GM21825 (cell line): Measurements from ENCODE around the gene RNU6-1.

Experiments used
- ATAC-seq: cut with Tn5 transposase; IDR thresholded peaks from one replicate; pipeline ENCODE4 v1.9.1; 2021; ENCODE audit warnings: mild to moderate bottlenecking, moderate library complexity; ENCODE audit not compliant: unreplicated experiment

RNU6-1 gene

DNA sequence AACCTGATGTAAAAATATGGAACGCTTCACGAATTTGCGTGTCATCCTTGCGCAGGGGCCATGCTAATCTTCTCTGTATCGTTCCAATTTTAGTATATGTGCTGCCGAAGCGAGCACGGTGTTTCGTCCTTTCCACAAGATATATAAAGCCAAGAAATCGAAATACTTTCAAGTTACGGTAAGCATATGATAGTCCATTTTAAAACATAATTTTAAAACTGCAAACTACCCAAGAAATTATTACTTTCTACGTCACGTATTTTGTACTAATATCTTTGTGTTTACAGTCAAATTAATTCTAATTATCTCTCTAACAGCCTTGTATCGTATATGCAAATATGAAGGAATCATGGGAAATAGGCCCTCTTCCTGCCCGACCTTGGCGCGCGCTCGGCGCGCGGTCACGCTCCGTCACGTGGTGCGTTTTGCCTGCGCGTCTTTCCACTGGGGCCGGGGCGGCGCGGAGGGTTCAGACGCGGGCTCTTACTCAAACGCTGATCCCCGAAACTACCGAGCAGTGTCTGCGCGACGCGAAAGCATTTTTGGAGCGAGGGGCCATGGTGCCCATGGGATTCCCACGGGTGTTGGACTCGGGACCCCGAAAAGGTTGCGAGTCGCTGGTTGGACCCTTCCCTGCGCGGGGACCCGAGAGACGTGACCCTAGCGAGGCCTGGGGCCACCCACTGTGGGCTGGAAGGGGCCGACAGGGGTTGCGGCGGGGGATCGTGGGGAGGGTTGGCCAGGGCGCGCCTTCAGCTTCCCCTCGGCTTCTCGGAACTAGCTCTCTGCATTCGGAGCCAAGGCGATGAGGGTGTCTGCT is at the start of gene RNU6-1:
Gene RNU6-1, minus strand, starts transcription at position 117 of the 820 bp plus-strand sequence.
- ATAC-seq = peak; percentile 72

DNA sequence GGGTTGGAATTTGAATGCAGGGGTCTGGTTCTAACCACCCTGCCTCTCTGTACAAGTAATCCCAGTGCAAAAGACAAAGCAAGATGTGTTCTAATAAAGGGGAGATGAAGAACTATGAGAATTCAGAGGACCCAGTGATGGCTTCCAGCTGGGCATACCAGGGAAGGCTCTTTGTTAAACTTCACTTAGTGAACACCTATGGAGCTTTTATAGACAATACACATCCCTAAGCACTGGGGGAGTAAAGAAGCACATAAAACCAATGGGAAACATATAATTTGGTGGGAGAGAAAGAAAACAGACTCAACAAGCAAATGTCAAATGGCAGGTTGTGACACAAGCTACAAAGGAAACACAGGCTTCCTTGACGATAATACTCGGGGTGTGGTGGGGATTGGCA is 47.9 kb upstream of the RNU6-1 start:
- no peak for ATAC-seq

DNA sequence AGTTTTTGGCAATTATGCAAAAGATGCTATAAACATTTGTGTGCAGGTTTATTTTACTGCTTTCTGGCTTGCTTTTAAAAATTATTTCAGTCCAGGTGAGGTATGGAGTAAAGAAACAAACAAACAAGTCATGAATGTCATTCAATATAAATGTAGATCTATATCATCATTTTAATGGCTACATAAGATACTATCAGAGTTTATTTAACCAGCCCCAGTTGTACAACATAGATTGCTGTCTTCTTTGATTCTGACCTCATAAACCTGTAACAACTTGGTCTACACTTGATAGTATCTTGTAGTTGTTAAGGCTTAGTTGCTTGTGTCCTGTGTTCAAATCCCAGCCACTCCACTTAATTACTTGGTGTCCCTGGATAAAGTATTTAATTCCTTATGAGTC is 46.0 kb upstream of the RNU6-1 start:
- ATAC-seq = no peak

DNA sequence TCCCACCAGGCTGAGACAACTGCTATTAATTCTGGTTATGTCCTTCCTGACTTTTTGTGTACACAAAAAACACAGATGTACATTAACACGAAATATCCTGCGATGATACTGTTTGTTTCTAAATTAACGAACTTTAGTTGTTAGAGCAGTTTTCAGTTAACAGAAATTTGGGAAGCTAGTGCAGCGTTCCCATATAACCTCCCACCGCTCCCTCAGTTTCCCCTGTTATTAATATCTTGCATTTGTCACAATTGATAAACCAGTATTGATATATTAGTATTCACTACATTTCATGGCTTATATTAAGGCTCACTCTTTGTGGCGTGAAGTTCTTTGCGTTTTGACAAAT is 45.3 kb upstream of the RNU6-1 start:
- ATAC-seq = no peak

DNA sequence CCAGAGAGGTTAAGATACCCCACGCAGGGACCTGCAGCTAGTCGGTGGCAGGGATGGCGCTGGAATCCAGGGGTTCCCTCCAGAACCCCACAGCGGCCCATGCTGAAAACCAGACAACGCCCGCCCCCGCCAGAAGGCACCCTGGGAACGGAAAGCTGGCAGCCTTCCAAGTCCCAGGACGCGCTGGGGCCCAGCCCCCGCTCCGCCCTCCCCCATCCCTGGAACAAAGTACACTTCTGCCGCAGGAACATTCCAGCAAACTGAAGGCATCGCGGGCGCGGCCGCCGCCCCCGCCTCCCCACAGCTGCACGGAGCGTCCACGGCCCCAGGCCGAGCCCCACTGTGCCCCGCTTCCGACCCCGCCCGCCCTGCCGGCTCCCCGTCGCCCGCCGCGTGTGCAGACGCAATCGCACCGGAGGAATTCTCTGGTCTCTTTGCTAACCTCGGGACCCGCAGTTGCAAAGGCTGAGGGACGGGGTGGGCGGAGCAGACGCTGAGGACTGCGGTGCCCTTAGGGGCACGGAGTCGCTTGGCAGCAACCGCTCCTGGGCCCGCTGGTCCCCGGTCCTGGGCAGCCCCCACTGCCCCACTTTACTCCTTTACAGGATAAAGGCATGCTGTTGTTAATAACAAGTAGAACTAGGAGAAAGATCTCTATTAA is 44.8 kb upstream of the RNU6-1 start:
- ATAC-seq = no peak

DNA sequence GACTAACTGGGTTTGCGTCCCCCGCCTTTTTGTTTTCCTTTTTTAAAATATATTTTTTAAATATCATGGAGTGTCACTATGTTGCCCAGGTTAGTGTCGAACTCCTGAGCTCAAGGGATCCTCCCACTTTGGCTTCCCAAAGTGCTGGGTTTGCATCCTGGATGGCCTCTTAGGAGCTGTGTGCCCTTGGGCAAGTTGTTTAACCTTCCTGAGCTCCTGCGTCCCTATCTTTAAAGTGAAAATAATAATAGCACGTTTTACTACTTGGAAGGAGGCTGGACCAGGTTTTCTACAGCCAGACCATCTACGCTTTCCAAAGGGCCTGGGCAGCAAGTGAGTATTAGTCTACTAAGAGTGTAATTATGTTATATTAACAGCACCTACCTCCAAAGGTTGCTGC is 44.2 kb upstream of the RNU6-1 start:
- ATAC-seq = no peak

DNA sequence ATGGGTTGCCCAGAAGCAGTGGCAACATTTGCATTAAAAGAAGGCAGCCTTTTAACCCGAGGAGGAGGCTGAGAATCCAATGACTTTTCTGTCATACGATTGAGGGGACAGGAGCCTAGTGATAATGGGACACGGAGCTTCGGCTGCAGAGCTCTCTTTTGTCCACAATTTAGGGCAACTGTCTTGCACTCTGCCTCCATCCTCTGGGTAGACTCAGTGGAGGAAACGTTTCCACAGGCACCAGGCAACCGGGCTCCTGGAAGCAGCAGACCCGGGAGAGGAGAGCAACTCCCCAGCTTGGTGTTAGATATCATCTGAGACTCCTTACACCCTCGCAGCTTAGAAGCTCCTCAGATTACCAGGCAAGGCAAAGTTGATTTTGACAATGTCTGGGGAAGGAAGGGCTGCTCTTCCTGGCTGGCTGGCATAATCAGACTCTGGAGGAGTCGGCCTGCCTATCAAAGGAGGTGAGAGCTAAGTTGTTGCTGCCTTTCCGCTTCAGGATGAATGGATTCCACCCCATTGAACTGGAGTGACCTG is 43.5 kb upstream of the RNU6-1 start:
- ATAC-seq = no peak

DNA sequence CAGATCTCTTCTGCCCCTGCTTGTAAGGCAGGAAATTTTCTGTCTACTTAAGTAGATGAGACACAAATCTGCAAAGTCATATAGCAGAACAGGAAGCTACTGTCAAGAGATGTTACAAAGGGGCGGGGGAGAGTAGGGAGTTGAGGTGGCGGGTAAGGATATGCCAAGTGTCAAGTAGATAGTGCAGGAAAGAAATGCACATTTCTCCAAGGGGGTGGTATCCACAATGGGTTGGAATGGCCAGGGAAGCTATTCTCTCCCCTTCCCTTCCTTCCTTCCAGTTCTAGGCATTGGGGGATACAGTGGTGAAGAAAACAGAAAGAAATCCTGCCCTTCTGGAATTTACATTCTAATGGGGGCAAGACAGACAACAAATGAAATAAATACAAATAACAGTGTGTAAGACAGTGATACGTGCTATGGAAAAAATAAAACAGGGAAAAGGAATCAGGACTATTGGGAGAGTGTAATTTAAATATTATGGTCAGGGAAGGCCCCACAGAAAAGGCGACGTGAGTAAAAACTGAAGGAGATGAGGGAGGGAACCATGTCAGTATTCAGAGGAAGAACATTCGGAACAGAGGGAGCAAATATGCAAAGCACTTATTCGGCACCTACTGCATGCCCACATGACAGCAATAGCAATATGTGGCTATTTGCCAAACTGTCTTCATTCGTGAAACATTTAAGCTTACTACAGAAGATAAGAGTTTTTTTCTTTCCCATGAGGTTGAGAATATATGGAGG is 42.8 kb upstream of the RNU6-1 start:
- ATAC-seq = no peak

DNA sequence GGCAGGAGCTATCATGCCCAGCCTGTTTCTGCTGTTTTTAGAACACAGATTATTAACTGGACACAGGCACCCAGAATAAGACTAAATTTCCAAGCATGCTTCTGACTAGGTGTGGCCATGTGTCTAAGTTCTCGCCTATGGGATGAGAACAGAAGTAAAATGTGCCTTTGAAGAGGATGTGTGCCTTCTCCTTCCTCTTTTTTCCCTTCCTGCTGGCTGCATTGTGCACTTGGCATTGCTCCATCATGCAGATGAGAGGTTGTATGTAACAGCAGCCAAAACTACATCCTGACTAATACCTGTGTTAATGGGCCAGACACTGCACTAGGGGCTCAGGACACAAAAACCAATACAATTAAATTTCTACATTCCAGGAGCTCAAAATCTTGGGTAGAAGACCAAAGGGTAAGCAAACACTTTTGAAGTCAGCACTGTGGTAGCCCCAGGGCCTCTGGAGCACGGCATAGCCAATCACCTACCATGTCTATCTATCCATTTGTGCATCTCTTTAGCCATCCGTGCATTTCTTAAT is 40.9 kb upstream of the RNU6-1 start:
- no peak for ATAC-seq

DNA sequence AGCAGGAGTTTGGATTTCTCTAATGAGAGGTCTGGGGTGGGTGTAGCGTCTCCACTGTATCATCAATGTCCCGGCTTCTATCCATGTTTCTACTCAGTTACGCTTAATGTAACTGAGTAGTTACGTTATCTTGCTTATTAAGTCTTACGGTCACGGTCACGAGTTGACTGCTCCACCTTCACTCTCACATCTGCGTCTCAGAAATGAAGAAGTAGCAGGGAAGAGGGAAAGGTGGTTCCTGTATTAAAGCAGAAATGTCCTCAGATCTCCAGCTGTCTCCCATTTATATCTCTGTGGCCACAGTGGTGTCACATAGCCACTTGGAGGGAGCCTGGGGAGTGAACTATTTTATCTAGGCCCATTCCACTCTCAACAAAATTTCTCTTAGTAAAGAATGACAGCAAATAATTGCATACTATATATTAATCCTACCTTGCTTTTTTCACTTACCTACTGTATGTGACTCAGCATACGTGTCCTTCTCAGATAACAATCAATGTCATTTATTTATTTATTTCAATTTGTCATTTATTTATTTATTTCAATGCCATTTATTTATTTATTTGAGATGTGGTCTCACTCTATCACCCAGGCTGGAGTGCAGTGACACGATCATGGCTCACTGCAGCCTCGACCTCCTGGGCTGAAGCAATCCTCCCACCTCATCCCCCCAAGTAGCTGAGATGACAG is 39.7 kb upstream of the RNU6-1 start:
- no peak for ATAC-seq

DNA sequence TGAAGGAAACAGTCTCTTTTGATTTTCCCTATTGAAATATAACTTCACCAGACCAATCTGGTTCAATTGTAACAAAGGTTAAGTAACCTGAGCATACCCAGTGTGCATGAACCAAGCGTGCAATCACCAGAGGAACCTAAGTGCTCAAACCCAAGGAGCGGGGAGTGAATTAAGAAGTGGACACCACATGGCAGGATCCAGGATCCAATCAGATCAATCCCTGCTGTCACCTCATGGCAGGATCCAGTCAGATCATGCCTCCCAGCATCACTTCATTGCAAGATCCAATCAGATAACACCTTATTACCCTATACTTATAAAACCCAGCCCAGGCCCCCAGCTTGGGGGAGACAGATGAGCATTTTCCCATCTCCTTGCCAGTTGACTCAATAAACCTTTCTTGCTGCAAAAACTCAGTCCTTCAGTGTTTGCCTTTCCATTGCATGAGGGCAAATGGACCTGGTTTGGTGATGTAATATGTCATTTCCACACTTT is 38.9 kb upstream of the RNU6-1 start:
- ATAC-seq = no peak

DNA sequence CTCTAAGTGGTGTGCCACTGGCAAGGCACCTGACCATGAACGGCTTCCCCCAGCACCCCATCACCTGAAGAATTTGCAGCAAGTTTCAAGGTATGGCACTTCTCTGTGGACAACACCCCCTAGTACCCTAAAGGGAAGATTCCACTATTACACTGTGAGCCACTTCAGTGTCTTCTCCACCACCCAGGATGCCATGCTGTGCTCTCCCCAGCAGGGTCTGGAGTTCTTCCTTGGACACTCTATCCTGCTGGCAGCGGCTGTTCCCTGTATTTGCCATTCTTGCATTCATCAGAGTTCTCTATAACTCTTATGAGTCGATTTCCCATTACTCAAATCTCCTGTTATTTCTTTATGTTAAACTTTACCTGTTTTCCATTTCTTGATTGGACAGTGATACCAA is 33.9 kb upstream of the RNU6-1 start:
- no peak for ATAC-seq

DNA sequence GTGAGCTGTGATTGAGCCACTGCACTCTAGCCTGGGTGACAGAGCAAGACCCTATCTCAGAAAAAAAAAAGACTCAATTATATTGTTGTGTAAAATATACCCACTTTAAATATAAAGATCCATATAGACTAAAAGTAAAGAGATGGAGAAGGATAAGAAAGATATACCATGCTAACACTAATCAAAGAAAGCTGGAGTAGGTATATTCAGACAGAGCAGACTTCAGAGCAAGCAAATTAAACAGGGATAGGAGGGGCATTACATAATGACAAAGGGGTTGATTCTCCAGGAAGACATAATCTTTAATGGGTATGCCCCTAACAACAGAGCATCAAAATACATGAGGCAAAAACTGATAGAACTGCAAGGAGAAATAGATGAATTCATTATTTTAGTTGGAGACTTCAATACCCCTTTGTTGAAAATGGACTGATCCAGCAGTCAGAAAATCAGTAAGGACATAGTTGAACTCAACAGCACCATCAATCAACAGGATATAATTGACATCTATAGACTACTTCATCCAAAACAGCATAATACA is 31.1 kb upstream of the RNU6-1 start:
- no peak for ATAC-seq

DNA sequence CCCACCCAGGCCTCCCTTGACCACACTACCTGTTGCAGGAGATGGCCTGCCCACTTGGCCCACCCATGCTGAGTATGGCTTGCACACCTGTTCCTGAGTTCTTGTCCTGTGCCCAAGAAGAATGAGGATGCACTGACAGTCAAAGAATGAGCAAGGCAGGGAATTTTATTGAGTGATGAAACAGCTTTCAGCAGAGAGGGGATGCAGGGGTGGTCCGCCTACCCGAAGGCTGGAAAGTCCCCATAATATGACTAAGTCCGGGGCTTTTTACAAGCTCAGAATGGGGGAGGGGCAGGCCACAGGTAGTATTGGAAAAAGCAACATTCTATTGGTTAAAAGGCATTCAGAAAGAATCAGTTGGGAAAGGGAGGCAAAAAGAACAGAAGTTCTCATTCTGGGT is 29.9 kb upstream of the RNU6-1 start:
- ATAC-seq = no peak

DNA sequence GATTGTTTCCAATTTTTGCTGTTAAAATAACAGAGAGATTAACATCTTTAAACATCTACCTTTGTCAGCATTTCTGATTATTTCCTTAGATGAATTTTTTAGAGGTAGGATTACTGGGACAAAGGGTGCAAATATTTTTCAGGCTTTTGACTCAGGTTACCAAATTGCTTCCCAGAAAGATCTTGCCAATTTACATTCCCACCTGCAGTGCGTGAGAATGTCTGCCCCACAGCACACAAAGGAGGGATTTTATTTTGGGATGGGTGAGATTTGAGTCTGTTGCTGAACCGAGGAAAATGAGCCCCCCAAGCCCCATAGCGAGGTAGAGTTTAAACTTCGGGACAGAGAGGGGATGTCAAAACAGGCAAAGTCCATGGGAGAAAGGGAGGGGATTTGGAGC is 25.9 kb upstream of the RNU6-1 start:
- no peak for ATAC-seq

DNA sequence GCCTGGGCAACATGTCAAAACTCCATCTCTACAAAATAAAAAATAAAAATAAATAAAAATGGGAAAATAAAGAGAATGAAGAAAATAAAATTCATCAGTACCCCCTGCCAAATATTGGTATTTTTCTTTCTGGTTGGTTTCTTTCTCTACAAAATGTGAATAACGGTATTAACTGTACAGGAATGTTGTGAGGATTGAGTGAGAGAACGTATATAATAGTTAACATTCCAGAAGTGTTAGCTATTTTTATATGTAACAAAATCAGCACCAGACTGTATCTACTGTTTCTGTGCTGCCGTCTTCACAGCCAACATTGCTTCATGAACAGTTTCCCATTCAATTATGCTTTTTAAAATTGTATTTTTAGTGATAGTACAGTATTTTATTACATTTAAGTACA is 25.5 kb upstream of the RNU6-1 start:
- no peak for ATAC-seq

DNA sequence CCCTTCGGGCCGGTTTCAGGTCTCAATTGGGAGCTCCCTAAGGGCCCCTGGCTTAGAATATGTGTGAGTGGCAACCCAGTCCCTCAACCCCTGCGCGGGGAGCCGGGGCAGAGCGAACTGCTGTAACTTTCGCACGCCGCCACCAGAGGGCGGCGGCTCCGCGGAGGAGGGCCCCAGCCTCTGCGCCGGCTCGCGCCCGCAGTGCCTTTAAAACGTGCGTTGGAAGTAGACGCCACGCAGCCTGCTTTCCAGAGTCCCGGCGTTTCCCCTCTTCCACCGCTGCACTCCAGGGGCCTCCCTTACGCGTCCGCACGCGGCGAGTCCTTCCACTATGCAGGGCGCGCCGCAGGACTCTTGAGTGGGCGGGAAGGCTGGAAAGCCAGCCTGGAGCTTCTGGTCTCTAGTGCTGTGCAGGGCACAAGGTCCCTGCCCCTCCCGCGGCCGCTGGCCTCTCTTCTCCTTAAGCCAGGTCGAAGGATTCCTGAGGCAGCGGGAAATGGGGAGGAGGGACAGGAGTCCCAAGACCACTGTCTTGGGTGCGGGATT is 23.7 kb upstream of the RNU6-1 start:
- peak; percentile 74 for ATAC-seq

DNA sequence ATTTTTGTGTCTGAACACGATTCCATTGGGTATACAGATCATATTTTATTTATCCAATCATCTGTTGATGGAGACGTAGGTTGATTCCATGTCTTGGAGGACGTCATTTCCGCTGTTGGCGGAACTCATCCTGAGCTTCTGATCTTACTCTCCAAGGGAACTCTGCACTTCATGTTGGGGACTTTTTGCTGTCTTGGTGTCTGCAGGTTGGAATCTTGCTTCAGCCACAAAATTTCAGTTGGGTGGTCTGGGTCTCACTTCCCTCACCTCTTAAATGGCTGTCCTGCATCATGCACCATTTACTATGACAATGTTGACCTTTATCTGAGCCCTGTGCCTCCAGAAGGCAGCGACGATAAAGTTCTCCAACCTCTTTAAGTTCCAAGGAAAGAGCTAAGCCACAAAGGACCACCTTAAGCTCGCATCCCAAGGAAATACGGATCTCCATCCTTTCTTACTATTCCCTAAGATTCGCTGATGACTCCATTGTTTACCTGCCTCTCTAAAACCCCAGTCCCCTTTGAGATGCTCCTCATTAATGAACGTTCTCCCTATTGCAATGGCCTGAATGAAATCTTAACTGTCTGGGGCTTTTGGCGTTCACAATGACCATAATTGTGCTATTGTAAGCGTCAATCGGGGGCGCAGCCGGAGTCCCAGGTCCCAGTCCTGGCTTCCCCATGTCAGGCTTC is 23.1 kb upstream of the RNU6-1 start:
- ATAC-seq = peak; percentile 32

DNA sequence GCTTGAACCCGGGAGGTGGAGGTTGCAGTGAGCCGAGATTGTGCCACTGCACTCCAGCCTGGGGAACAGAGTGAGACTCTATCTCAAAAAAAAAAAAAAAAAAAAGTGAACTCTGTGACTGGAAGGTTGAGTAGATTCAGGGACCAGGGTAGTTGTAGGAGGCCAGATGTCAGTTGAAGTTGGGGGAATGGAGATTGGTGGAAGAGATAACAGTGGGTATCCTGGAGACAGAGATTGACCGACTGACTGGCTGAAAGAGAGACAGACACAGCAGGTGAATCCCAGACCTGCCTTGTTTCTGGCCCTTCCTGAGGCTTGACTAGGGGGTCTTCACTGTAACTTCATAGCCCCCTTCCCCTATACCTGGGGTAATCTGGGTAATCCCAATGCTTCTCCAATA is 22.1 kb upstream of the RNU6-1 start:
- no peak for ATAC-seq
